ENCODE results near the gene MAP7D1. TPM values are rescaled to one million over a fixed set of nuclear protein-coding genes. Genes with fewer than 3 reads are reported as not detected.

Gene MAP7D1
- total and polyA plus RNA-seq, 2 experiments from 2014 or later, result 46.0 to 97.8 TPM

DNA sequence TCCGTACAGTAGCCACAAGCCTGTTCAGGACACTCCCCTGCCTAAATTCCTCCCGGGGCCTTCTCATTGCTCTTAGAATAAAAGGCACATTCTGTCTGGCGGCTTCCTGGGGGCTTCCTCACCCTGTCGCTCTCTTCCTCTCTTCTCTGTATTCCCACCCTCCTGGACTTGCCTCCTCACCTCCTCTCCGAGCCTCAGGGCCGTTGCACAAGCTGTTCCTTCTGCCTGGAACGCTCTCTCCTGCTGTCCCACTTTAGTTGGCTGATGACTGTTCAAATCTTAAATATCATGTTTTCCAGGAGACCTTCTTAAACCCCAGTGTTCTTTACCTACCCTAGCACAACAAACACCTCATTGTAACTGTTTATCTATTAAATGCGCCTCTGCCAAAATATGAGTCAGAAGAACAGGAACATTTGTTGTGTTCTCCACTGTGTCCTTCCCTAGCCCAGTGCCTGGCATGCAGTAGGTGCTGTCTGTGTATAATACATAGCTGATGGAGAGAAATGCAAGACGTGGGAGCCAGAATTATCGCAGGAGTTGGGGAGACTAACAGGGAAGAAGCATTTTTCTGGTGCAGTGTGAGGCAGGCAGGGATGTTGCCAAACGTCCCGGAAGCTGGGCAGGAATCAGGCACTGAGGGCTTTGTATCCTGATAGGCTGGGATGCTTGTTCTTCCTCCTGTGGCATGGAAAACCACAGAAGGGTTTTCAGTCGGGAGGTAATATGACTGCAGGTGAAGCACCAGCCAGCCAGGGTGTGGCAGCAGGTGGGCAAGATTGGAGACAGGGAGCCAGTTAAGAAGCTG lies 44.2 kb downstream of the MAP7D1 start:
- H4K20me1 ChIP-seq (ENCODE audit: insufficient read depth, poor library complexity, severe bottlenecking), result no peaks in the 10 kb centered on the region
- DNase-seq (ENCODE audit: low spot score), result no peak
- peak overlapping the region; percentile 31 for H3K27ac ChIP-seq
- 75% methylated on average over 13 of the region's 13 CpGs for WGBS (ENCODE audit: low lambda C conversion rate, missing lambda C conversion rate)
- H3K79me2 ChIP-seq, result no peaks in the 10 kb centered on the region
- H3K36me3 ChIP-seq (replicated peaks; ENCODE audit: insufficient read depth, low read depth), result no peaks in the 10 kb centered on the region
- TF ChIP-seq EZH2 (IDR thresholded peaks at IDR 0.05; ENCODE audit: borderline replicate concordance) (no peak), EZH2phosphoT487 (IDR thresholded peaks at IDR 0.05; ENCODE audit: low read depth, severe bottlenecking, unreplicated experiment) (no peak)
- TF ChIP-seq, protein P1, sequence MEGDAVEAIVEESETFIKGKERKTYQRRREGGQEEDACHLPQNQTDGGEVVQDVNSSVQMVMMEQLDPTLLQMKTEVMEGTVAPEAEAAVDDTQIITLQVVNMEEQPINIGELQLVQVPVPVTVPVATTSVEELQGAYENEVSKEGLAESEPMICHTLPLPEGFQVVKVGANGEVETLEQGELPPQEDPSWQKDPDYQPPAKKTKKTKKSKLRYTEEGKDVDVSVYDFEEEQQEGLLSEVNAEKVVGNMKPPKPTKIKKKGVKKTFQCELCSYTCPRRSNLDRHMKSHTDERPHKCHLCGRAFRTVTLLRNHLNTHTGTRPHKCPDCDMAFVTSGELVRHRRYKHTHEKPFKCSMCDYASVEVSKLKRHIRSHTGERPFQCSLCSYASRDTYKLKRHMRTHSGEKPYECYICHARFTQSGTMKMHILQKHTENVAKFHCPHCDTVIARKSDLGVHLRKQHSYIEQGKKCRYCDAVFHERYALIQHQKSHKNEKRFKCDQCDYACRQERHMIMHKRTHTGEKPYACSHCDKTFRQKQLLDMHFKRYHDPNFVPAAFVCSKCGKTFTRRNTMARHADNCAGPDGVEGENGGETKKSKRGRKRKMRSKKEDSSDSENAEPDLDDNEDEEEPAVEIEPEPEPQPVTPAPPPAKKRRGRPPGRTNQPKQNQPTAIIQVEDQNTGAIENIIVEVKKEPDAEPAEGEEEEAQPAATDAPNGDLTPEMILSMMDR (IDR thresholded peaks at IDR 0.05; ENCODE audit: poor library complexity), result no peak
- H3K9me3 ChIP-seq (ENCODE audit: low read depth), result no peaks in the 10 kb centered on the region
- no peak overlapping the region for H3K4me2 ChIP-seq
- peaks cover 4% of the 10 kb centered on the region for H3K4me1 ChIP-seq (ENCODE audit: insufficient read depth)
- H3K4me3 ChIP-seq, result no peak overlapping the region
- no peak overlapping the region for H2AFZ ChIP-seq
- H3K27me3 ChIP-seq, result no peaks in the 10 kb centered on the region
- no peaks in the 10 kb centered on the region for H3K9me2 ChIP-seq (replicated peaks; ENCODE audit: insufficient read depth)

DNA sequence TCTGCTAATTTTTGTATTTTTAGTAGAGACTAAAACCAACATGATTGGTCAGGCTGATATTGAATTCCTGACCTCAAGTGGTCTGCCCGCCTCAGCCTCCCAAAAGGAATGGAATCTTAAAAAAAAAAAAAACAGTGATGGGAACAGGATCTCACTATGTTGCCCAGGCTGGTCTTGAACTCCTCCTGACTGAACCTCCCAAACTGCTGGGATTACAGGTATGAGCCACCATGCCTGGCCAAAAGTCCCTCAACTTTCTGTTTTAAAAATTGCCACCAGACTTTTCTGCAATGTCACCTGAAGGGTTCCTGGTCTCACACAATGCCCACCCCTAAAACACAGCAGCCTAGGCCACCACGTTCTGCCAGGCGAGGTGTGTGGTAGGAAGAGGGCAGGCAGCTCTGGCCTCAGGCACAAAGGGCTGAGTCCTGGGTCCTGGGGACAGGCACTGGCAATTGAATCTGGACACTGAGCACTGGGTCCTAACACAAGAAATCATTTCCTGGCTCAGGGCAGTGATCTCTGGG lies 47.1 kb downstream of the MAP7D1 start:
- no peak for DNase-seq (ENCODE audit: low spot score)
- TF ChIP-seq EZH2 (IDR thresholded peaks at IDR 0.05; ENCODE audit: borderline replicate concordance), result no peak
- TF ChIP-seq EZH2phosphoT487 (IDR thresholded peaks at IDR 0.05; ENCODE audit: low read depth, severe bottlenecking, unreplicated experiment), result no peak
- TF ChIP-seq, protein P1 (IDR thresholded peaks at IDR 0.05; ENCODE audit: poor library complexity), result no peak
- Histone ChIP-seq H3K9me2 (replicated peaks; ENCODE audit: insufficient read depth) (no peaks in the 10 kb centered on the region), H4K20me1 (ENCODE audit: insufficient read depth, poor library complexity, severe bottlenecking) (no peaks in the 10 kb centered on the region), H3K79me2 (no peaks in the 10 kb centered on the region), H3K27me3 (no peaks in the 10 kb centered on the region), H3K4me1 (ENCODE audit: insufficient read depth) (peaks cover 4% of the 10 kb centered on the region), H3K4me2 (no peak overlapping the region), H3K4me3 (no peak overlapping the region), H3K27ac (peak overlapping the region; percentile 81), H2AFZ (no peak overlapping the region), H3K36me3 (replicated peaks; ENCODE audit: insufficient read depth, low read depth) (no peaks in the 10 kb centered on the region), H3K9me3 (ENCODE audit: low read depth) (no peaks in the 10 kb centered on the region)
- 95% methylated on average over 3 of the region's 3 CpGs for WGBS (ENCODE audit: low lambda C conversion rate, missing lambda C conversion rate)

DNA sequence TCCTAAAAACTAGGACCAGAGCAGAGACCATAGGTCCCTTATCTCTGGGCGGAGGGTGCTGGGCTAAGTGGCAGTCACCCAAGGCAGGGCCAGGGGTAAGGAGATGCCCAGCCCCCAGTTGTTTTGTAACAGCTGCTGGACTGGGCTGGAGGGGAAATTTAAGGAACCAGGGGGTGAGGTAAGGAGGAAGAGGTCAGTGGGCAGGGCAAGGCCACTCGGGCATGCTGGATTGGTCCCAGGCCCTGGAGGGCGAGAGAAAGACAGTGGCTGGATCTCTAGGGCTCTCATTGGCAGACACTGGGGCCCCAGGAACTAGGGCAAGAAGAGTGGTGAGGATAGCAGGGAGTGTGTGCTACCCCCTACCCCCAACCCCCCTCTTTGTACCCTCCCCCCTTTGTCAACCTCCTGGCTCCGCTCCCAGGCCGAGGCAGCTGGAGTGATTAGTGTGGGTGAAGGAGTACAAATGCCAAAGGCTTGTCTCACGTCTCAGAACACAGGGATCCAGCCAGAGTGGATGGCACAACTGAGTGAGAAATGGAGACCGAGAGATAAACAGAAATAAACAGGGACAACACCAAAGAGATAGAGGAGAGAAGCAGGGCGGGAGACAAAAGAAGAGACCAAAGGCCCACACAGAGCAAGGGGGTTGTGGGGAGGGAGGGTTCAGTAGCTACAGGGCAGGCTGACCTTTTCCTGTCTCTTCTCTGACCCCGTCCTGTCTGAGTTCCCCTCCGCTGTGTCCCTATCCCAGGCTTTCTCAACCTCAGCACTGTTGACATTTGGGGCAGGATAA lies 47.8 kb downstream of the MAP7D1 start:
- no peak for TF ChIP-seq EZH2phosphoT487 (IDR thresholded peaks at IDR 0.05; ENCODE audit: low read depth, severe bottlenecking, unreplicated experiment)
- TF ChIP-seq, protein P1 (IDR thresholded peaks at IDR 0.05; ENCODE audit: poor library complexity), result no peak
- Histone ChIP-seq H3K4me1 (ENCODE audit: insufficient read depth) (peaks cover 4% of the 10 kb centered on the region), H3K4me2 (no peak overlapping the region), H3K9me3 (ENCODE audit: low read depth) (no peaks in the 10 kb centered on the region), H3K27me3 (no peaks in the 10 kb centered on the region), H3K36me3 (replicated peaks; ENCODE audit: insufficient read depth, low read depth) (no peaks in the 10 kb centered on the region), H3K27ac (peak overlapping the region; percentile 81), H4K20me1 (ENCODE audit: insufficient read depth, poor library complexity, severe bottlenecking) (no peaks in the 10 kb centered on the region), H3K79me2 (no peaks in the 10 kb centered on the region), H3K9me2 (replicated peaks; ENCODE audit: insufficient read depth) (no peaks in the 10 kb centered on the region), H3K4me3 (no peak overlapping the region), H2AFZ (no peak overlapping the region)
- 48% methylated on average over 10 of the region's 10 CpGs for WGBS (ENCODE audit: low lambda C conversion rate, missing lambda C conversion rate)
- peak; percentile 62 for DNase-seq (ENCODE audit: low spot score)

Data from hepatocyte (in vitro differentiated cells).